ENCODE results near the gene GOLGA7B. TPM values are rescaled to one million over a fixed set of nuclear protein-coding genes. Genes with fewer than 3 reads are reported as not detected.

Gene GOLGA7B
- total and polyA plus RNA-seq, 2 of the 4 experiments (the other 2 are of a cell fraction): not detected

DNA sequence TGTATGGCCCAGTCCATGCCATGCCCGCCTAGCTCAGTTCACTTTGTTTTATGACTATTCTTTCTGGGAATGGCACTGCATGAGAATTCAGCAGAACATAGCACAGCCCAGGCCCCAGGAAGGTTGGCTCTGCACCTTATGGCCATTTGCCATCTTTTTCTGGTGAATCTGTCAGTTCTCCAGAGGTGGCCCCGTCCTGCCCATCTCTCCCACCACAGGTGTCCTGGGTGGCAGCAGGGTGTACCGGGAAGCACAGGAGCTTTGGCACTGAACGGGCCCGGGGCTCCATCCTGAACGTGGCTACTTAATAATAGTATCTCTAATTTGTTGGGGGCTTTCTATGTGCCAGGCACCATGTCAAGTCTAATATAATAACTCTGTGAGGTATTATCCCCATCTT lies 24.7 kb downstream of the GOLGA7B start:
- H3K79me1 ChIP-seq (ENCODE audit: low read depth in 1 of 2, low read length in 2 of 2): no peaks in the 10 kb centered on the region
- H3K9me1 ChIP-seq (ENCODE audit: insufficient read depth, low read length): no peaks in the 10 kb centered on the region
- H3K4me2 ChIP-seq (ENCODE audit: low read depth, low read length): no peak overlapping the region
- no peak overlapping the region for H3K27ac ChIP-seq (ENCODE audit: insufficient read depth, low read length)
- no peak overlapping the region for H4K91ac ChIP-seq (ENCODE audit: insufficient read depth, low read depth, low read length)
- H3K27me3 ChIP-seq (ENCODE audit: control insufficient read depth, insufficient read depth, low read length): peaks cover 39% of the 10 kb centered on the region
- dilution Hi-C loops (cut with HindIII; ENCODE audit: low sequenced_read_pairs, unreplicated experiment) (no loop called here), intact Hi-C loops (cut with micrococcal nuclease) (no loop called here), in situ Hi-C loops (cut with MboI; ENCODE audit: low sequenced_read_pairs) (no loop called here)
- ATAC-seq (ENCODE audit: low read depth): no peak
- H4K20me1 ChIP-seq (ENCODE audit: insufficient read depth, low read length): no peaks in the 10 kb centered on the region
- no peak overlapping the region for H3K18ac ChIP-seq (ENCODE audit: low read depth, low read length)
- no peaks in the 10 kb centered on the region for H3K36me3 ChIP-seq (ENCODE audit: control insufficient read depth, insufficient read depth, low read length)
- TF ChIP-seq MXI1 (IDR thresholded peaks at IDR 0.05; ENCODE audit: borderline replicate concordance, low read depth, low read length) (no peak), SMC3 (IDR thresholded peaks at IDR 0.05; ENCODE audit: low read depth, low read length) (no peak), MAFK (IDR thresholded peaks at IDR 0.05; ENCODE audit: low read depth, low read length) (no peak), BHLHE40 (IDR thresholded peaks at IDR 0.05; ENCODE audit: low read depth, low read length) (no peak), POLR2A (IDR thresholded peaks at IDR 0.05; ENCODE audit: low read depth, low read length) (no peak), FOS (IDR thresholded peaks at IDR 0.05; ENCODE audit: low read depth, low read length) (no peak), CEBPB (IDR thresholded peaks at IDR 0.05; ENCODE audit: low read depth, low read length) (no peak), NFE2L2 (IDR thresholded peaks at IDR 0.05; ENCODE audit: low read depth, low read length) (no peak), RCOR1 (IDR thresholded peaks at IDR 0.05; ENCODE audit: insufficient replicate concordance, low read length) (no peak), MAZ (IDR thresholded peaks at IDR 0.05; ENCODE audit: borderline replicate concordance, low read depth, low read length) (no peak), RFX5 (IDR thresholded peaks at IDR 0.05; ENCODE audit: low read depth, low read length) (no peak)
- TF ChIP-seq, protein P1, sequence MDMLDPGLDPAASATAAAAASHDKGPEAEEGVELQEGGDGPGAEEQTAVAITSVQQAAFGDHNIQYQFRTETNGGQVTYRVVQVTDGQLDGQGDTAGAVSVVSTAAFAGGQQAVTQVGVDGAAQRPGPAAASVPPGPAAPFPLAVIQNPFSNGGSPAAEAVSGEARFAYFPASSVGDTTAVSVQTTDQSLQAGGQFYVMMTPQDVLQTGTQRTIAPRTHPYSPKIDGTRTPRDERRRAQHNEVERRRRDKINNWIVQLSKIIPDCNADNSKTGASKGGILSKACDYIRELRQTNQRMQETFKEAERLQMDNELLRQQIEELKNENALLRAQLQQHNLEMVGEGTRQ (IDR thresholded peaks at IDR 0.05; ENCODE audit: low read depth, low read length): no peak
- TF ChIP-seq, protein P2, sequence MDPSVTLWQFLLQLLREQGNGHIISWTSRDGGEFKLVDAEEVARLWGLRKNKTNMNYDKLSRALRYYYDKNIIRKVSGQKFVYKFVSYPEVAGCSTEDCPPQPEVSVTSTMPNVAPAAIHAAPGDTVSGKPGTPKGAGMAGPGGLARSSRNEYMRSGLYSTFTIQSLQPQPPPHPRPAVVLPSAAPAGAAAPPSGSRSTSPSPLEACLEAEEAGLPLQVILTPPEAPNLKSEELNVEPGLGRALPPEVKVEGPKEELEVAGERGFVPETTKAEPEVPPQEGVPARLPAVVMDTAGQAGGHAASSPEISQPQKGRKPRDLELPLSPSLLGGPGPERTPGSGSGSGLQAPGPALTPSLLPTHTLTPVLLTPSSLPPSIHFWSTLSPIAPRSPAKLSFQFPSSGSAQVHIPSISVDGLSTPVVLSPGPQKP (IDR thresholded peaks at IDR 0.05; ENCODE audit: borderline replicate concordance, low read depth, low read length): no peak
- TF ChIP-seq, protein P3, sequence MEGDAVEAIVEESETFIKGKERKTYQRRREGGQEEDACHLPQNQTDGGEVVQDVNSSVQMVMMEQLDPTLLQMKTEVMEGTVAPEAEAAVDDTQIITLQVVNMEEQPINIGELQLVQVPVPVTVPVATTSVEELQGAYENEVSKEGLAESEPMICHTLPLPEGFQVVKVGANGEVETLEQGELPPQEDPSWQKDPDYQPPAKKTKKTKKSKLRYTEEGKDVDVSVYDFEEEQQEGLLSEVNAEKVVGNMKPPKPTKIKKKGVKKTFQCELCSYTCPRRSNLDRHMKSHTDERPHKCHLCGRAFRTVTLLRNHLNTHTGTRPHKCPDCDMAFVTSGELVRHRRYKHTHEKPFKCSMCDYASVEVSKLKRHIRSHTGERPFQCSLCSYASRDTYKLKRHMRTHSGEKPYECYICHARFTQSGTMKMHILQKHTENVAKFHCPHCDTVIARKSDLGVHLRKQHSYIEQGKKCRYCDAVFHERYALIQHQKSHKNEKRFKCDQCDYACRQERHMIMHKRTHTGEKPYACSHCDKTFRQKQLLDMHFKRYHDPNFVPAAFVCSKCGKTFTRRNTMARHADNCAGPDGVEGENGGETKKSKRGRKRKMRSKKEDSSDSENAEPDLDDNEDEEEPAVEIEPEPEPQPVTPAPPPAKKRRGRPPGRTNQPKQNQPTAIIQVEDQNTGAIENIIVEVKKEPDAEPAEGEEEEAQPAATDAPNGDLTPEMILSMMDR (conservative IDR thresholded peaks at IDR 0.05; ENCODE audit: low read depth, low read length): no peak
- DNase-seq: no peak
- H4K8ac ChIP-seq (ENCODE audit: low read depth in 2 of 2, low read length in 2 of 2): no peak overlapping the region
- ChIA-PET CTCF (no interaction called here), POLR2A (ENCODE audit: unreplicated experiment) (no interaction called here)
- no peak overlapping the region for H4K5ac ChIP-seq (ENCODE audit: low read depth, low read length)
- no peak overlapping the region for H2AK5ac ChIP-seq (ENCODE audit: low read depth, low read length)
- no peaks in the 10 kb centered on the region for H3K4me1 ChIP-seq (ENCODE audit: control insufficient read depth, insufficient read depth, low read length)
- no TSS peak for BruUV-seq (replicated peaks)
- no peak overlapping the region for H2BK15ac ChIP-seq (ENCODE audit: low read depth, low read length)
- no peak overlapping the region for H3K14ac ChIP-seq (replicated peaks; ENCODE audit: low read depth, low read length)
- H2AFZ ChIP-seq (replicated peaks; ENCODE audit: low read length, poor library complexity): no peak overlapping the region
- H3K9ac ChIP-seq (ENCODE audit: low read depth, low read length): no peak overlapping the region
- no peak overlapping the region for H2BK20ac ChIP-seq (ENCODE audit: low read depth, low read length)
- no peak overlapping the region for H3K4ac ChIP-seq (ENCODE audit: low read depth, low read length)
- no peak overlapping the region for H3K23ac ChIP-seq (ENCODE audit: low read depth, low read length)
- no peak overlapping the region for H3K56ac ChIP-seq (ENCODE audit: extremely low read depth, insufficient read depth, low read length)
- H2BK120ac ChIP-seq (ENCODE audit: low read depth, low read length): no peak overlapping the region
- H2AK9ac ChIP-seq (replicated peaks; ENCODE audit: low read depth, low read length, poor library complexity): no peak overlapping the region
- 20% methylated on average over 1 of the region's 6 CpGs; no CpG with 5 or more reads in 1 of the 2 experiments for WGBS, 2 experiments (ENCODE audit: extremely low coverage in 2 of 2, insufficient read length in 1 of 2)
- no peak overlapping the region for H3K4me3 ChIP-seq (ENCODE audit: insufficient read depth, low read depth, low read length)
- H2BK5ac ChIP-seq (ENCODE audit: low read depth, low read length, poor library complexity, severe bottlenecking): no peak overlapping the region
- H3K9me3 ChIP-seq (ENCODE audit: control insufficient read depth, insufficient read depth, low read length): no peaks in the 10 kb centered on the region
